Vagina (tissue), 2 donors: ENCODE measurements around the gene MARF1.

Experiments used
- CTCF ChIP-seq, 3 experiments: fragments of 450-650 bp in 2 of 3; fragments of 200-600 bp in 1 of 3; sonication (generic) in 1 of 3; IDR thresholded peaks; one replicate each; pipeline ENCODE4 v1.5.1; 2017 to 2019; ENCODE audit warnings: antibody characterized with exemption in 3 of 3, mild to moderate bottlenecking in 2 of 3, moderate library complexity in 2 of 3
- POLR2A ChIP-seq, 2 donors: fragments of 450-650 bp; IDR thresholded peaks; one replicate each; pipeline ENCODE4 v1.6.1; 2017; ENCODE audit warnings: antibody characterized with exemption in 2 of 2, mild to moderate bottlenecking in 2 of 2, moderate library complexity in 2 of 2
- POLR2AphosphoS5 ChIP-seq, 2 donors: sonication (generic); formaldehyde crosslinking; IDR thresholded peaks; one replicate each; pipeline ENCODE4 v1.9.0; 2017; ENCODE audit warnings: antibody characterized with exemption in 2 of 2, mild to moderate bottlenecking in 2 of 2, low read depth in 1 of 2; ENCODE audit not compliant: insufficient read depth in 1 of 2

GRCh38 chr16:15654591-15654990, 11.6 kb upstream of the MARF1 start:
- TF ChIP-seq CTCF (IDR thresholded peaks at IDR 0.05) (no peak), POLR2AphosphoS5 (IDR thresholded peaks at IDR 0.05; ENCODE audit: insufficient read depth in 1 of 2, low read depth in 1 of 2) (no peak), POLR2A (IDR thresholded peaks at IDR 0.05) (no peak)
